ENCODE results near the gene PARVA. TPM values are rescaled to one million over a fixed set of nuclear protein-coding genes. Genes with fewer than 3 reads are reported as not detected.

Gene PARVA
- total RNA-seq, 1 donor from 2014 or later = 23.5 TPM

GRCh38 chr11:12403122-12403996 lies 26.0 kb downstream of the PARVA start:
- no peak for DNase-seq (ENCODE audit: low read depth, low spot score)

DNA sequence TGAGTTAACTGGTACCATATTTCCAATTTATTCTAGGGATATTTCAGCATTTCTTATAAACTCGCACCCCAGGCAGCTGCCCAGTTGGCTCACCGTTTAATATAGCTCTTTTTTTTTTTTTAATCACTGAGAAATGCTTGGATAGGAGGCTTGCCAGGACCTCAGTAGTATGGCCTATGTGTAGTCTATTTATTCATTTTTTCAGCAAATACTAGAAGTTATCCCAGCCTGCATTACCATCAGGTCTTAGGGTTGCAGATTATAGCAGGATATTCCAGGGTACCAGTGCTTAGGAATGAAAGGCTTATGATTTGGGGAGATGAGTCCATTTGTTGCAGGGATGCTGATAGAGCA lies 26.6 kb downstream of the PARVA start:
- DNase-seq (ENCODE audit: low read depth, low spot score) = no peak

DNA sequence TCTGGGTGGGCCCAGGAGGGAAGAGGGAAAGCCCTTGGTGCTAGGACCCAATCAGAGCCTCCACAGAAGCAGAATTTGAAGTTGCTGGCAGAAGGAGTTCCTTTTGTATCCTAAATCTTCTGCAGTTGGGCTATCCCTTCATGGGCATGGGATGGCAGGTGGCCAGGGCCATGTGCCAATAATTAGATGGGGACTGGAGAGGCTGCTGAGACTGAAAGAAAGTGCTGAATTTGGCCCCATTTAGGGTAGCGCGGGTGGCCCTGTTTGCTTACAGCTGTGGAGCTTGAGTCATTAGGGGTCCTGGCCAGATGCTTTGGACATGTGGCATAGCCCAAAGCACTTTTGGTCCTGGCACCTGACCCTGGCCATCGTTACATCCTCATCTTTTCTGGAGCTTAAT lies 27.1 kb downstream of the PARVA start:
- no peak for DNase-seq (ENCODE audit: low read depth, low spot score)

GRCh38 chr11:12408156-12408770 lies 30.9 kb downstream of the PARVA start:
- DNase-seq (ENCODE audit: low read depth, low spot score) = no peak

GRCh38 chr11:12409621-12410005 lies 32.2 kb downstream of the PARVA start:
- no peak for DNase-seq (ENCODE audit: low read depth, low spot score)

DNA sequence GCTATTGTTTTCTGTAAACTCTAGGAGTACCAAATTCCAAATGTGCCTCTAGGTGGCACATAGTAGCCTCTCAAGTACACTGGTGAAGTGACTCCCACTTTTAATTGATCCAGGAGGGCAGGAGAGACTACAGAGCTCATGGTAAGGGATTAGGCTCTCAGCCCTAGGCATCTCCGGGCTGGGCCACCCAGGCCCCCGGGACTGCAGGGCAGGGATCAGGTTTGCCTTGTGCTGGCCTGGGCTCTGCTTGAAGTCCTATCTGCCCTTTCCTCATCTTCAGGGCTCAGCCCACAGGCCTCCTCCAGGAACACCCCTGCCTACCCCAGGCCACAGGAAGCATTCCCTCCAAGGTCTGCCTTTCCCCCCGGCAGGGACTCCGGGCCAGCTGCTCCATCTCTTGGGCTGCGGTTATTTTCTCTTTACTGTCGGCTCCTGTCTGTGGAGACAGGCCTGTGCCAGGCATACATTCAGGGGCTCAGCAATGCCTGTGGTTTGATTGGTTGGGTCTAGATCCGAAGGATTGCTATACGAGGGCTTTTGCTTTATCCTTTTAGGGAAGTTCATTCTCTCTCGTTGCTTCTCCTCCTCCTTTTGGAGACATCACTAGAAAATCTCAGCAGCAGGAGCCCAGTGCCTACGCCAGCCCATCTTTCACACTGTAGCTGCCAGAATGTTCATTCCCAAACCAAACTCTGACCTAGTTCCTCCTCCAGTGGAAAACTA lies 32.8 kb downstream of the PARVA start:
- no peak for DNase-seq (ENCODE audit: low read depth, low spot score)

DNA sequence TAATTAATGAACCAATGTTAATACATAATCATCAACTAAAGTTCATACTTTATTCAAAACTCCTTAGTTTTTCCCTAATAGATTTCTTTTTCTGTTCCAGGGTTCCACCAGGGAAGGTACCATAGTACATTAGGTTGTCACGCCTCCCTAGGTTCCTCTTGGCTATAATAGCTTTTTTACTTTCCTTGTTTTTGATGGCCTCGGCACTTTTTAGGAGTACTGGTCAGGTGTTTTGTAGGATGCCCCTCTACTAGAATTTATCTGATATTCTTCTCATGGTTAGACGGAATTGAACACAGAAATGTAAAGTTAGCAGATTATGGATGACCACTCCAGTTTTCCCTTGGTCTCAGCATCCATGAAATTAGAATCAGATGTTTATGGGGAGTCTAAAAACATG lies 34.0 kb downstream of the PARVA start:
- DNase-seq (ENCODE audit: low read depth, low spot score) = no peak

DNA sequence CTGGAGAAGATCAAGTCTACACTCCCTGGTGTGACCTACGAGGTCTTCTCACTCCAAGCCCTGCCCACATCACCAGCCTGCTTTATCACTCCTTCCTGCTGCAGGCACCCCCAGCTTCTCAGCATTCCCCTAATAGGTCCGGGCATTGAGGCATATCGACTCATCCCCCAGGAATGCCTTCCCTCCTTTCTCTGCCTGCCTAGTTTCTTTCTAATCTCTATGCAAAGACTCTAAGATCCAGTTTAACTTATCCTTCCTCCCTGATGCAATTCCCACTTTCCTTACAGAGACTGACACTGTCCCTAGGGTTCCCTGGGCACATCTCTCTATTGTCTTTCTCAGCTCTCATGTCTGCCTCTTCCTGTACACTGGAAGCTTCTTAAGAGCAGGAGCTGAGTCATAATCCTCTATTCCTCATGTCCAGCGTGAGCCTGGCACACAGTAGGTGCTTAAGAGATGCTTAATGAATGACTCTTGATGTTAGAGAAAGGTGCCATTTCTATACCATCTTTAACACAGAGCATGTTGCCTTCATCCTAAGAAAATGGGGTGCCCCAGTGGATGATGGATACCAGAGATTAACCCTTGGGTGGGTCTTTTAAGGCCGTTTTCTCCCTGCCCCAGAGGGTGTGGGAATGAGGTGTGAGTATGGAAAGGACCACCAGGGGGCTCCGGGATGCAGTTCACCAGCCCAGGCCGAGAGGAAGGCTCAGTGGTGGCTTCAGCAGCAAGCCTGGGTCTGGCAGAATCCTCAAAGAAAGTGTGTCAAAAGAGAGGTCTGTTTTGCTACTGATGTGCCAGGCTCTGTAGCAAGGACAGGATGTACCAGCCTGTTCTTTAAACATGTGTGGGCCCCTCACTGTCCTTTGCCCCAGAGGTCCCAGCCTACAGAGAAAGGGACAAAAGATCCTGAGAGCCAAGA lies 34.7 kb downstream of the PARVA start:
- peak; percentile 51 for DNase-seq (ENCODE audit: low read depth, low spot score)

DNA sequence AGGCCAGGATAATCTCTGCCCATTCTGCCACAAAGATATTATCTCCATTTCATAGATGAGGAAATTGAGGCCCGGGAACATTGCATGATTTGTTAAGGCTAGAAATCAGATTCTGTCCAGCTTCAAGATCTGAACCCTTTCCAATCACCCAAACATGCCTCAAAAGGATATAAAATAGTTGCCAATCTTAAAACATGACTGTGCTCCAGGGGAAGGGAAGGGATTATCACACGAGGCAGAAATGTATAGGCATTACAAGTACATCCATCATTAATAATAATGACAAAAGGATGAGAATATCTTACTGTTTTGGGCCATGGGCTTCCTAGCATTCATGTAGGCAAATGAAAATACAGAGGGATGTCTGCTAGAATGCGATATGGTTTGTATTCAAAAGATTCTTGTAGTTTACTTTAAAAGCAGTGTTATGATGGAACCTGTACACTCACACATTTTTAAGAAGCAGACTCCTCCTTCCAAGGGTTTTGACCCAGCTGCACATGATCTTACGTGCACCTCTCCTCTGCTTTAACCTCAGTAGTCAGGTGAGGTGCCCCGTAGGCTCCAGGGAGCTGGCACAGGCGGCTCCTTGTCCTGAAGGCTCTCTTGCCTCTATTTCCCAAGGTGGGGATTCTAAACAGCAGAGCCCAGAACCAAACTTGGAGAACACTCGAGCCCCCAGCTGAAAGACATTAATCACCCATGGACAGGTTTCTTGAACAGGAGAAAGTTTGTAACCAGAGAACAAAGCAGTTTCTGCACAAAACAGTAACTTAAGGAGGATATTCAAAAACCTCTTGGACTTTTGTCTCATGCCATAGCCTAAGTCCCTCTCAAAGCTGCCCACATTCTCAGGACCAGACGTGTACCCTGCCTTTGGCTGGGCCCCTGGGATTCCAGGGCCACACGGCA lies 36.0 kb downstream of the PARVA start:
- DNase-seq (ENCODE audit: low read depth, low spot score) = no peak

GRCh38 chr11:12414611-12415010 lies 37.2 kb downstream of the PARVA start:
- no peak for DNase-seq (ENCODE audit: low read depth, low spot score)

DNA sequence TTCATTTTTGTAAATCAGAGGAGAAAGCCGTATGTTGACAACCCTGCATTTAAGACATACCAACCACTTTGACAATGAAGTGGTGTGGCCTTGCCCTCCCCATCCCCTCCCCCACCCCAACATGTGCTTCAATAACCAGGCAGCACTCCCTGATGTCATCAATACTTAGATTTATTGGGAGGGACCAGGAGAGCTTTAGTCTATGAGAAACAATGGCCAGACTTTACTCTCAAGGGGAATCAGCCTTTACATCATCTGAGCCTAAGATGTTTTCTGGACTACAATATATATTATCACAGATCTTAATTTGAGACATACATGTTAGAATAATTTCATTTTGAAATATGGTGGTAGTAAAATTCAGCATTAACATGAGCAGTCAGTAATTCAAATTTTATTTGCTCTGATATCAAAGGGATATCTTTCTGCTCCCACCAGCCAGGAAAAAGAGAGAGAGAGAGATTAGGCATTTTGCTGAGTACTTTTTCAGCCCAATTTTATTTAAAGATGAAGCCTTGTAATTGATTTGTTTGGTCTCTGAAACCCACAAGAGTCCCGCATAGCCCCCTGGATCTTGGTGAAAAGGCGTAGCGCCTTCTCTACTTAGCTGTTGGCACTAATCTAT lies 38.1 kb downstream of the PARVA start:
- no peak for DNase-seq (ENCODE audit: low read depth, low spot score)

DNA sequence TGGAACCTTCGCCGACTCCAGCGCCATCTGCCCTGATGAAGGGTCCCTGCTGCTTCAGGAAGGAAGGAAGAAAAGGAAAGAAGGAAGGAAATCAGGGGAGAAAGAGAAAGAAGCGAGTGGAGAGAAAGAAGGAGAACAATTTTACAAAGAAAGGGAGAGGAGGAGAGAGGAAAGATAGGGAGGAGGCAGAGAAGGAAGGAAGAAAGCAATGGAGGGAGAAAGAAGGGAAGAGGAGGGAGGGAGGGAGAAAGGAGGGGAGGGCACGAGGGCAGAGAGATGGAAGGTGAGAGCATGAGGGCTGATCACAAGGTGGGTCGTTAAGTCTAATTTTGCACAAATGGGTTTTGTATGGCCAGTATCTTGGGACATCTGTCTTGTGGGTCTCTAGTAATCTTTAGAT lies 39.2 kb downstream of the PARVA start:
- no peak for DNase-seq (ENCODE audit: low read depth, low spot score)

DNA sequence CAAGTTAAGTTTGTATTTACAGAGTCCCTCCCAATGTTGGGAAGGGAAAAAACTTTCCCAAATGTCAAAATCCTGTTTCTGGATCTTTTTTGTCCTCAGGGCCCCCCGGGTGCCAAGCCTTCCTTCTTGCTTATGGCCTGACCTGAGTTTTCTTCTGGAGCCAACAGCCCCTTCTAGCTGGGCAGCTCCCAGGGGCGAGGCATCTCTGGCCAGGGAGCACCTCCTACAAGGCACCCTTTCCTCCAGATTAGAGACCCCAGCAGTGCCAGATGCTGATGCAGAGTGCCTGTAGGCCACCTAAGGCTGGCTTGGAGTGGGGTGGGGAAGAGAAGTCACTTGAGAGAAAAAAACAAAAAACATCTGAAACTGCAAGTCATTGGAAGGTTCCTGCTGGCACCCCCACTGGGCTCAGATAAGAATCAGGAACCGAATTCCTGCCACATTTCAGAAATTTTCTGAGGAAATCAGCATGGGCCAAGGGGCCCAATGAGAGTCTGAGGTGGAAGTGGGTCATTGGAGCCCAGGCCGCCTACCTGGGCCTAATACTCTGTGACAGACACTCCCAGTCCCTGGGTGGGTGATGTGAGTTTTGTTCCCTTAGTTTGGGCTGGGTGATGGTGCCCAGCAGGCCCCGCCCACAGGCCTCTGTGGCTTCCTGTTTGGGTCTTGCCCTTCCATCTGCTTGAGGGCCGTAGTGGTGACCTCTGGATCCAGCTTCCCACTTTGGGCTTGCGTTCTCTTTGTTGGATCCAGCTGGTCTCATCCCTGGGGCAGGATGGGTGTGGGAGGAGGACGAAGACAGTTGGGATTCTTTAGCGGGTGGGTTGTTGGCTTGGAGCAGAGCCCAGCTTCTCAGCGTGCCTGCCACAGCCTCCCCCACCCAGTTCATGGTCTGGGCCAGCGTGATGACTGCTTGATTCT lies 40.6 kb downstream of the PARVA start:
- no peak for DNase-seq (ENCODE audit: low read depth, low spot score)

DNA sequence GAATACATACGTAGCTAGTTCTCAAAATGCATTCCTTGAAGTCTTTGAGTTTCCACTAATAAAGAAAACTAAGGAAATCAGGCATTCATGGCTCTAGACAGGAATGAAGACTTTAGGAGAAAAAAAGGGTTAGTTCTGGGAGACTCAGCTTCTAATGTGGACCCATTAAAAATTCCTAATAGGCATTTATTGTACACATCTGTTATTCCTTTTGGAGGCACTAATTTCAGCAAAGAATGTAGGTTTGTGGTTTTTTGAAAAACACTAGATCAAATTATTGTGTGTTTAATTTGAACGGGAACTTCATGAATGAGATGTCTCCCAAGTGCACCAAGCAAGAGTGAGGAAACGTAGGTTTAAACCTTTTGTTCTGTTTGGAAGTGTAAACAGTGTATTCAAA lies 42.7 kb downstream of the PARVA start:
- no peak for DNase-seq (ENCODE audit: low read depth, low spot score)

DNA sequence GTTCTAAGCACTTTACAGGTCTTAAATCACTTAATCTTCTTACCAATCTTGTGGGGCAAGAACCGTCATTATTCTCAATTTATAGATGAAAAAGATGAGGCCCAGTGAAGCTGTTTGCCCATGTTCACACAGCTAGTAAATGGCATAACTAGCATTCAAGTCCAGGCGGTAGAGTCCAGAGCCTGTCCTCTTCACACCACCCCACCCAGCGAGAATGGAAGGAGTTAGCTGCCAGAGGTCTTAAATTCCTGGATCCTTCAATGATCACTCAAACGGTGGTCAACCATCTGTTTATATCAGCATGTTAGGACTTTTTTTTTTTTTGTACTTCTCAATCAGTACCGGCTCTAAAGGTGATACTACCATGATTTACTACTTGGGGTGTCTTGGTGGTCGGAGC lies 43.3 kb downstream of the PARVA start:
- no peak for DNase-seq (ENCODE audit: low read depth, low spot score)

- DNase-seq (ENCODE audit: low read depth, low spot score) = no peak
Measured at GRCh38 chr11:12421386-12421785, 44.0 kb downstream of the PARVA start.

GRCh38 chr11:12426176-12426575 lies 48.8 kb downstream of the PARVA start:
- DNase-seq (ENCODE audit: low read depth, low spot score) = no peak

DNA sequence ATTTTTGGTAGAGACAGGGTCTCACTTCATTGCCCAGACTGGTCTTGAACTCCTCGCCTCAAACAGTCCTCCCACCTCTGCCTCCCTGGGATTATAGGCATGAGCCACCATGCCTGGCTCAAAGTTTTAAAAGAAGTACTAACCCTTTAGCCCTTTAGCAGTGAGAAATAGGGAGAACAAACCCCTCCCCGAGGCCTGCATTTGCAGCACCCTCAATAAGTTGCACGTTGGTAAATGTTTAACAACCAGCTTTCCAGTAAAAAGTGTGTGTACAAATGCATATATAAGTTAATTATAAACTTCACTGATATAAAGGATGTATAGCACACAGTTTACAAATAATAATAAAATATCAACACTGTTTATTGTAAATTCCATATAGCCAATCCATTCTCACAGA lies 51.8 kb downstream of the PARVA start:
- DNase-seq (ENCODE audit: low read depth, low spot score) = no peak

DNA sequence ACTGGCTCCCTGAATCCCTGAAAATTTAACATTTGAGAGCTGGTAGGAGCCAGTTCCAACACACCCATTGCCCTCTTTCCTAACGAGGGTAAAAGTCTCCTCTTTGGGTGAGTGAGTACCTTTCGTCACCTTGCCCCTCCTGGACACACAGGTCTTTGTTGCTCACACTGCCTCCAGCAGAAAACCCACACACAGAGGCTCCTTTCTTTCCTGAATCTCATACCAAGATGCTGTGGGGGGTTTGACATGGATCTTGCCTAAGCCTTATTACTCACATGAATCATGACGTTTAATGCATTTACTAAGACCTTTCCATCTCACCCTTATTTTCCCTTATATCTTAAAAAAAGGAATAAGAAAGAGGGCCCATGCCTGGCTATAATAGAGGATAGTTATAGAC lies 53.0 kb downstream of the PARVA start:
- no peak for DNase-seq (ENCODE audit: low read depth, low spot score)

All from pulmonary artery endothelial cell (primary cell).